GM12874 (cell line): ENCODE measurements around the gene TCF12.

Experiments
- TF ChIP-seq, protein P1 (sequence below): IDR thresholded peaks from 2 replicates; pipeline ENCODE4 v1.5.1; 2011; ENCODE audit warnings: low read depth, mild to moderate bottlenecking, control low read depth, low read length, moderate library complexity; ENCODE audit not compliant: insufficient read depth

Gene TCF12

DNA sequence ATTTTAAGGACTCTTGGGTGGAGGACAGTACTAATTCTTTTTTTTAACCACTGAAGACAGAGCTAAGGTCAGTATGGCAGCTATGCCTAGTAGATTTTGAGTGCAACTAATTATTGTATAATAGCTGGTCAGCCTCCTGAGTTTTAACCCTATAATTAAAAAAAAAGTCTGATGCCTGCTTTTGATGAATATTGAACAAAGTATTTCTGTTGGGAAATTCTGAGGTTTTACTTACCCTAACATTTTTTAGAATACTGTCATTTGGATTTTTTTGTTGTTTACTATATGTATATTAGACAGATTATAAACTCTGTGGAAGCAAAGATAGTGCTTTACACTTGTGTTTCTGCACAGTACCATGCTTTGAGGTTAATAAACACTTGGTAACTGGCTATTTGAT, 20.8 kb downstream of the TCF12 start:
- TF ChIP-seq, protein P1, sequence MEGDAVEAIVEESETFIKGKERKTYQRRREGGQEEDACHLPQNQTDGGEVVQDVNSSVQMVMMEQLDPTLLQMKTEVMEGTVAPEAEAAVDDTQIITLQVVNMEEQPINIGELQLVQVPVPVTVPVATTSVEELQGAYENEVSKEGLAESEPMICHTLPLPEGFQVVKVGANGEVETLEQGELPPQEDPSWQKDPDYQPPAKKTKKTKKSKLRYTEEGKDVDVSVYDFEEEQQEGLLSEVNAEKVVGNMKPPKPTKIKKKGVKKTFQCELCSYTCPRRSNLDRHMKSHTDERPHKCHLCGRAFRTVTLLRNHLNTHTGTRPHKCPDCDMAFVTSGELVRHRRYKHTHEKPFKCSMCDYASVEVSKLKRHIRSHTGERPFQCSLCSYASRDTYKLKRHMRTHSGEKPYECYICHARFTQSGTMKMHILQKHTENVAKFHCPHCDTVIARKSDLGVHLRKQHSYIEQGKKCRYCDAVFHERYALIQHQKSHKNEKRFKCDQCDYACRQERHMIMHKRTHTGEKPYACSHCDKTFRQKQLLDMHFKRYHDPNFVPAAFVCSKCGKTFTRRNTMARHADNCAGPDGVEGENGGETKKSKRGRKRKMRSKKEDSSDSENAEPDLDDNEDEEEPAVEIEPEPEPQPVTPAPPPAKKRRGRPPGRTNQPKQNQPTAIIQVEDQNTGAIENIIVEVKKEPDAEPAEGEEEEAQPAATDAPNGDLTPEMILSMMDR, result no peak

DNA sequence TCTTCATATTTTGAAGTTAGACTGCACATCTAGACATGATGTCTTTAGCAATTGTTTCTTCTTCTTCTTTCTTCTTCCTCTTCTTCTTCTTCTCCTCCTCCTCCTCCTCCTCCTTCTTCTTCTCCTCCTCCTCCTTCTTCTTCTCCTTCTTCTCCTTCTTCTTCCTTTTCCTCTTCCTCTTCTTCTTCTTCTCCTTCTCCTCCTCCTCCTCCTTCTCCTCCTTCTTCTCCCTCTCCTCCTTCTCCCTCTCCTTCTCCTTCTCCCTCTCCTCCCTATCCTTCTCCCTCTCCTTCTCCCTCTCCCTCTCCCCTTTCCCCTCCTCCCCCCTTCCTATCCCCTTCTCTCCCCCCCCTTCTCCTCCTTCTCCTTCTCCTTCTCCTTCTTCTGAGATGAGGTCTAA, 21.9 kb downstream of the TCF12 start:
- TF ChIP-seq, protein P1, result no peak

DNA sequence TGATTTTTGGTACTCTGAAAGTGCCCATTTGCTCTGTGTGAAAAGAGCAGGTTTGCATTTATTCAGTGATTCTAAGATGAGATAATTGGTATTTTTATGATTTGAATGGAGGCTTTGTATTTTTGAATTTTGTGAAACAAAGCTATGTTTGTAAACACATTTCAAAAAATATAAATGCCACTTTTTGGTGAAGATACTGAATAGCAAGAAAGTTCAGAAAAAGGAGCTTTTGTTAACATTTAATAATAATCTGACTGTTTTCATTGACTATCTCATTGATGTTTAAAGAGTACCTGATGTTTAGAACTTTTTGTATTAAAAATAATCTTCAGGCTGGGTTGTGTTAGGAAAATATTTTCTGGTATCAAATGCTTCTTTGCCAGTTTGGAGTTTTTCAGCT, 23.7 kb downstream of the TCF12 start:
- TF ChIP-seq, protein P1, result no peak

DNA sequence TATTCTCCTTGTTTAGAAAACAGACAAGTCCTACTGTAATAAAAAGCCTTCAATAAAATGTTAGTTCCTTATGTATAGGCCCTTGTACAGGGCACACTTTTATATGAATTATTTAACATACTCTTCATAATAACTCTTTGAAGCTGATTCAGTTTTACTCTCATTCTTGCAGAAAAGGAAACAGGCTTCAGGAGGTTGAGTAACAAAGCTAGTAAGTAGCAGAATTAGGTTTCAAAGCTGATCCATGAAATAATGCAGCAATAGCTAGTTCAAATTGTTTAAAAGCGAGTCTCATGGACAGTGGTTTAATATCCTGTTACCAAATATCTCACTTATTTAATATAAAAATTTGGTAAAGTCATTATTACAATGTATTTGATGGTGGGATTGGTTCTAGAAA, 25.0 kb downstream of the TCF12 start:
- TF ChIP-seq, protein P1, result no peak

DNA sequence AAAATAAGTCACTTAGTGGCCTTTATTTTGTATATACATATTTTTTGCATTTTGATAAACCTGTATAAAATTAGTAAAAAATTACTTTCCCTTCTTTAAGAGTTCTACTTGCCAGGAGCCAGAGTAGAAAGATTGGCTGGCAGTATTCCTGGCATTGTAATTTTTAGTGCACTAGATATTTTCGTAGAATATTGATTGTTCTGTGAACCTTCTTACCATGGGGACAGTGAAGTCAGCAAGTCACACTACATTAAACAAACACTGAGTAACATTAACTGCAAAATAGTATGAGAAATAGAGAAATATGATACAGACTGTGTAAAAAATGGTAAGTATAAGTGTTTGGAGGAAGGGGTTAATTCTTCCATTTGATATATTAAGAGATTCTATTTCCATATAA, 26.0 kb downstream of the TCF12 start:
- TF ChIP-seq, protein P1, result no peak

DNA sequence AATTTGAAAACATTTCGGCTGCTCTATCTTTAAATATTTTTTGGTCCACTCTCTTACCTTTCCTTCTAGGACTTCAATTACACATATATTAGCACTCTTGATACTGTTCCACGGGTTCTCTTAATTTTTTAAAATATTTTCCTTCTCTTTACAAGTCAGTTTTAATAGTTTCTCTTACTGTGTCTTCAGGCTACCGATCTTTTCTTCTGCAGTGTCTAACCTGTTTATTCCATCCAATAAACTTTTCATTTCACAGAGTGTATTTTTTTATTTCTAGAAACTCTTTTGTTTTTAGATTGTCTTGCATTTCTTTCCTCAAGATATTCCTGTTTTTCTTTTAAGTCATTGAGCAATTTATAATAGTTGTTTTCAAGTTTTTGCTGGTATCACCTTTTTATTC, 27.7 kb downstream of the TCF12 start:
- TF ChIP-seq, protein P1, result no peak

DNA sequence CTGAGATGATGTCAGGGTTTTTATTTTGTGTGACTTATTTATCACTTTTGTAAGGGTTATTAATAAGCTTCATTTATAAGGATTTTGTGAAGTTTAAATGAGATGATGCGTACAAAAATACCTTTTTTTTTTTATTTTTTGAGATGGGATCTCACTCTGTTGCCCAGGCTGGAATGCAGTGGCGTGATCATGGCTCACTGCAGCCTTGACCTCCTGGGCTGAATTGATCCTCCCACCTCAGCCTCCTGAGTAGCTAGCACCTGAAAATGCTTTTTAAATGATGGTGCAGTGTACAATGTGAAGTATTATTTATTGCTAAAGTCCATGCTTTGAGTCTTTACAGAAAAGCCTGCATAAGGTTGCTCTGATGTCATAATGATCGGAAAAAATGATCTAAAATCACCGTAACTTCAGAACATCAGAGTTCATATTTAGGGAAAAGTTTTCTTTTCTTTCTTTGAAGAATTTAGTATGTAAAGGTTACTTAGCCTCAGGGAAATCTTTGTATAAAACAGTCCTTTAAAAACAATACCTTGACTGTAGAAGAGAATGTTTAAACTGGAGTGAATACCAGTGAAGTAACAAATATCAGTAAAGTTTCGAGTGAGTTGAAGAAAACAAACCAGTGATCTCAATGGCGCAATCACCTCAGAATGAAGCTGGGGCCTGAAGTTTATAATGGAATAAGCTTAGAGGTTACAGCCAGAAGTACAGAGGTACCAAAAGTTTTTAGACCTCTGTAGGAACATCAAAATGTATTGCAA, 29.7 kb downstream of the TCF12 start:
- TF ChIP-seq, protein P1, result no peak
